ENCODE measurements around the gene ITGA2.

DNA sequence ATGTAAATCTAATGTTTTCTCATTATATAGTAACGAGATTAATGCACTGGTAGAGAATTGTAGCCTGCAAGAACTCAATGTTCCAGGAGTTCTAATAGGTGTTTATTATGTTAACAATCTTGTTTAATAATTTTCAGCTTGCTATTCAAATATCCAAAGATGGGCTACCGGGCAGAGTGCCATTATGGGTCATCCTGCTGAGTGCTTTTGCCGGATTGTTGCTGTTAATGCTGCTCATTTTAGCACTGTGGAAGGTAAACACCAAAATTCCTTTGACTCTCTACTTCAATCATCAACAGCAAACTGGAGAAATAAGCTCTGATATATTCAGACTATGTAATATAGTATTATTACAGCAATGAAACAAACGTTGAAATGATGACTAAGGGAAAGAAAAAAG is 41.9 kb upstream of the ITGA2 start:
- no peak for TF ChIP-seq POLR2A (IDR thresholded peaks at IDR 0.05; ENCODE audit: borderline replicate concordance, extremely low read depth, insufficient read depth, insufficient read length)
- TF ChIP-seq, protein P1, sequence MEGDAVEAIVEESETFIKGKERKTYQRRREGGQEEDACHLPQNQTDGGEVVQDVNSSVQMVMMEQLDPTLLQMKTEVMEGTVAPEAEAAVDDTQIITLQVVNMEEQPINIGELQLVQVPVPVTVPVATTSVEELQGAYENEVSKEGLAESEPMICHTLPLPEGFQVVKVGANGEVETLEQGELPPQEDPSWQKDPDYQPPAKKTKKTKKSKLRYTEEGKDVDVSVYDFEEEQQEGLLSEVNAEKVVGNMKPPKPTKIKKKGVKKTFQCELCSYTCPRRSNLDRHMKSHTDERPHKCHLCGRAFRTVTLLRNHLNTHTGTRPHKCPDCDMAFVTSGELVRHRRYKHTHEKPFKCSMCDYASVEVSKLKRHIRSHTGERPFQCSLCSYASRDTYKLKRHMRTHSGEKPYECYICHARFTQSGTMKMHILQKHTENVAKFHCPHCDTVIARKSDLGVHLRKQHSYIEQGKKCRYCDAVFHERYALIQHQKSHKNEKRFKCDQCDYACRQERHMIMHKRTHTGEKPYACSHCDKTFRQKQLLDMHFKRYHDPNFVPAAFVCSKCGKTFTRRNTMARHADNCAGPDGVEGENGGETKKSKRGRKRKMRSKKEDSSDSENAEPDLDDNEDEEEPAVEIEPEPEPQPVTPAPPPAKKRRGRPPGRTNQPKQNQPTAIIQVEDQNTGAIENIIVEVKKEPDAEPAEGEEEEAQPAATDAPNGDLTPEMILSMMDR (IDR thresholded peaks at IDR 0.05 in 2 of 3, conservative IDR thresholded peaks at IDR 0.05 in 1 of 3; ENCODE audit: borderline replicate concordance in 1 of 3, insufficient read depth in 1 of 3, low read depth in 2 of 3, low read length in 2 of 3) = no peak
- TF ChIP-seq, protein P2, sequence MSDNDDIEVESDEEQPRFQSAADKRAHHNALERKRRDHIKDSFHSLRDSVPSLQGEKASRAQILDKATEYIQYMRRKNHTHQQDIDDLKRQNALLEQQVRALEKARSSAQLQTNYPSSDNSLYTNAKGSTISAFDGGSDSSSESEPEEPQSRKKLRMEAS (IDR thresholded peaks at IDR 0.05) = no peak
- TF ChIP-seq, protein P3, sequence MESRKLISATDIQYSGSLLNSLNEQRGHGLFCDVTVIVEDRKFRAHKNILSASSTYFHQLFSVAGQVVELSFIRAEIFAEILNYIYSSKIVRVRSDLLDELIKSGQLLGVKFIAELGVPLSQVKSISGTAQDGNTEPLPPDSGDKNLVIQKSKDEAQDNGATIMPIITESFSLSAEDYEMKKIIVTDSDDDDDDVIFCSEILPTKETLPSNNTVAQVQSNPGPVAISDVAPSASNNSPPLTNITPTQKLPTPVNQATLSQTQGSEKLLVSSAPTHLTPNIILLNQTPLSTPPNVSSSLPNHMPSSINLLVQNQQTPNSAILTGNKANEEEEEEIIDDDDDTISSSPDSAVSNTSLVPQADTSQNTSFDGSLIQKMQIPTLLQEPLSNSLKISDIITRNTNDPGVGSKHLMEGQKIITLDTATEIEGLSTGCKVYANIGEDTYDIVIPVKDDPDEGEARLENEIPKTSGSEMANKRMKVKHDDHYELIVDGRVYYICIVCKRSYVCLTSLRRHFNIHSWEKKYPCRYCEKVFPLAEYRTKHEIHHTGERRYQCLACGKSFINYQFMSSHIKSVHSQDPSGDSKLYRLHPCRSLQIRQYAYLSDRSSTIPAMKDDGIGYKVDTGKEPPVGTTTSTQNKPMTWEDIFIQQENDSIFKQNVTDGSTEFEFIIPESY (IDR thresholded peaks at IDR 0.05; ENCODE audit: extremely low read depth, insufficient replicate concordance, low read length) = no peak
